ENCODE results near the gene CYB5D1.

Gene CYB5D1

GRCh38 chr17:7855660-7856010 is 2.2 kb upstream of the CYB5D1 start:
- TF ChIP-seq POLR2AphosphoS5 (IDR thresholded peaks at IDR 0.05; ENCODE audit: low read depth) (no peak), GABPA (IDR thresholded peaks at IDR 0.05; ENCODE audit: low read depth) (no peak), CTCF (IDR thresholded peaks at IDR 0.05; ENCODE audit: insufficient read depth, low read length) (no peak), SPI1 (IDR thresholded peaks at IDR 0.05; ENCODE audit: borderline replicate concordance, low read depth) (no peak)
- peak overlapping the region; percentile 77 for H3K4me3 ChIP-seq (replicated peaks; ENCODE audit: insufficient read depth, low read length)
- DNase-seq (ENCODE audit: low read depth in 1 of 2, low spot score in 1 of 2), result no peak
- H3K27ac ChIP-seq (replicated peaks), result peak overlapping the region; percentile 94; the same call in 1 of the 2 replicates
- H3K27me3 ChIP-seq (ENCODE audit: insufficient read depth, poor library complexity, severe bottlenecking), result no peaks in the 10 kb centered on the region

GRCh38 chr17:7856011-7856810 is 1.6 kb upstream of the CYB5D1 start:
- DNase-seq (ENCODE audit: low read depth in 1 of 2, low spot score in 1 of 2), result peak in 1 of 2 experiments; percentile 28
- H3K27ac ChIP-seq (replicated peaks), result peak overlapping the region; percentile 94
- TF ChIP-seq GABPA (IDR thresholded peaks at IDR 0.05; ENCODE audit: low read depth), result no peak
- TF ChIP-seq POLR2AphosphoS5 (IDR thresholded peaks at IDR 0.05; ENCODE audit: low read depth), result peak; percentile 22
- no peaks in the 10 kb centered on the region for H3K27me3 ChIP-seq (ENCODE audit: insufficient read depth, poor library complexity, severe bottlenecking)
- peak overlapping the region; percentile 77 for H3K4me3 ChIP-seq (replicated peaks; ENCODE audit: insufficient read depth, low read length)

- Histone ChIP-seq H3K27me3 (ENCODE audit: insufficient read depth, poor library complexity, severe bottlenecking) (no peaks in the 10 kb centered on the region), H3K4me3 (replicated peaks; ENCODE audit: insufficient read depth, low read length) (peak within 1 kb of the TSS; percentile 77), H3K27ac (replicated peaks) (peak within 1 kb of the TSS; percentile 94)
- peak; percentile 87 to 93 for DNase-seq (ENCODE audit: low read depth in 1 of 2, low spot score in 1 of 2)
- peak; percentile 37; the same call in 1 of the 2 replicates for TF ChIP-seq POLR2AphosphoS5 (IDR thresholded peaks at IDR 0.05; ENCODE audit: low read depth)
- TF ChIP-seq REST (IDR thresholded peaks at IDR 0.05; ENCODE audit: insufficient replicate concordance, low read depth), result no peak
Observed at GRCh38 chr17:7856811-7857712, 741 bp upstream of the CYB5D1 start, which contains the start of gene NAA38. Gene NAA38, minus strand, starts transcription at chr17:7857559. Its CDS starts 96 bp downstream, at chr17:7857463.

GRCh38 chr17:7858522-7858810 is 663 bp downstream of the CYB5D1 start:
- peak overlapping the region; percentile 94 for H3K27ac ChIP-seq (replicated peaks)
- peak overlapping the region; percentile 77 for H3K4me3 ChIP-seq (replicated peaks; ENCODE audit: insufficient read depth, low read length)
- H3K27me3 ChIP-seq (ENCODE audit: insufficient read depth, poor library complexity, severe bottlenecking), result no peaks in the 10 kb centered on the region
- peak in 1 of 2 experiments; percentile 65 for DNase-seq (ENCODE audit: low read depth in 1 of 2, low spot score in 1 of 2)
- peak; percentile 1 for TF ChIP-seq CTCF (IDR thresholded peaks at IDR 0.05; ENCODE audit: insufficient read depth, low read length)
- no peak for TF ChIP-seq GABPA (IDR thresholded peaks at IDR 0.05; ENCODE audit: low read depth)

GRCh38 chr17:7859028-7859427 is 1.2 kb downstream of the CYB5D1 start:
- DNase-seq (ENCODE audit: low read depth in 1 of 2, low spot score in 1 of 2), result no peak
- H3K27ac ChIP-seq (replicated peaks), result no peak overlapping the region
- H3K4me3 ChIP-seq (replicated peaks; ENCODE audit: insufficient read depth, low read length), result peak overlapping the region; percentile 77
- TF ChIP-seq GABPA (IDR thresholded peaks at IDR 0.05; ENCODE audit: low read depth) (no peak), SPI1 (IDR thresholded peaks at IDR 0.05; ENCODE audit: borderline replicate concordance, low read depth) (no peak), CTCF (IDR thresholded peaks at IDR 0.05; ENCODE audit: insufficient read depth, low read length) (no peak), POLR2AphosphoS5 (IDR thresholded peaks at IDR 0.05; ENCODE audit: low read depth) (no peak), REST (IDR thresholded peaks at IDR 0.05; ENCODE audit: insufficient replicate concordance, low read depth) (no peak)
- no peaks in the 10 kb centered on the region for H3K27me3 ChIP-seq (ENCODE audit: insufficient read depth, poor library complexity, severe bottlenecking)

Data from HL-60 (cell line).